ENCODE measurements around the gene RBM33. TPM values are rescaled to one million over a fixed set of nuclear protein-coding genes. Genes with fewer than 3 reads are reported as not detected.

Gene RBM33
- total and polyA plus RNA-seq, 2 of the 8 experiments (the other 6 are each of a cell fraction or from before 2014, with no cell fraction given), result 16.5 to 64.6 TPM

DNA sequence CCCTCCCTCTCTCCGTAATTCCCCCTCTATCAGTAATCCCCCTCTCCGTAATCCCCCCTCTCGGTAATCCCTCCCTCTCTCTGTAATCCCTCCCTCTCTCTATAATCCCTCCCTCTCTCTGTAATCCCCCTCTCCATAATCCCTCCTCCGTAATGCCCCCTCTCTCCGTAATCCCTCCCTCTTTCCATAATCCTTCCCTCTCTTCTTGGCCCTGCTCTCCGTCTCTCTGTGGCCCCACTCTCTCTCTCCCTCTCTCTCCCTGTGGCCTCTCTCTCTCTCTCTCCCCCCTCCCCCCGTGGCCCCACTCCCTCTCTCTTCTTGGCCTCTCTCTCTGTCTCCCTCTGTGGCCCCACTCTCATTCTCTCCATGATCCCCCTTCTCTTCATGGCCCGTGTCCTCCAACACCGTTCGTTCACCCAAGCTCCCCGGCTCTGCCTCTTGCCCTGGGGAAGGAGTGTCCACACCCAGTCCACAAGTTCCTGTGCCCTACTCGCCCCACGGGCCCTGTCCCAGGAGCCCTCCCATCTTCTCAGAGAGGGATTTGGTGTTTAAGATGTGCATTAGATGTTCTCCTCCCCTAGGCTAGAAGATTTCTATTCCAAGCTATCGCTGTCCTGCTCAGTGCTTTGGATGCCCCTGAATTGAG is 148.0 kb downstream of the RBM33 start:
- H3K14ac ChIP-seq (ENCODE audit: insufficient read length), result no peak overlapping the region
- no peak overlapping the region for H2BK120ac ChIP-seq (replicated peaks; ENCODE audit: low read depth, low read length)
- H2AK5ac ChIP-seq (ENCODE audit: low read depth, low read length), result no peak overlapping the region
- no peak overlapping the region for H3K56ac ChIP-seq (replicated peaks; ENCODE audit: insufficient read length, low read depth, low read length)
- no peak overlapping the region for H3K4me3 ChIP-seq (ENCODE audit: extremely low read depth in 1 of 4, insufficient read depth in 2 of 4, low read depth in 3 of 4, low read length in 4 of 4)
- no peak overlapping the region for H3K27ac ChIP-seq (ENCODE audit: low read depth, low read length)
- no peaks in the 10 kb centered on the region for H3K36me3 ChIP-seq (ENCODE audit: control insufficient read depth in 2 of 4, insufficient read depth in 4 of 4, low read length in 3 of 4)
- TF ChIP-seq CBX5 (IDR thresholded peaks at IDR 0.05; ENCODE audit: low read depth, low read length), result no peak
- TF ChIP-seq SAP30 (IDR thresholded peaks at IDR 0.05; ENCODE audit: insufficient read depth, insufficient replicate concordance, low read length), result no peak
- no peak for TF ChIP-seq CHD1 (IDR thresholded peaks at IDR 0.05; ENCODE audit: low read depth, low read length)
- no peak for TF ChIP-seq EP300 (IDR thresholded peaks at IDR 0.05; ENCODE audit: borderline replicate concordance in 1 of 2, low read depth in 2 of 2, low read length in 2 of 2)
- TF ChIP-seq SIN3A (conservative IDR thresholded peaks at IDR 0.05 in 1 of 2, IDR thresholded peaks at IDR 0.05 in 1 of 2; ENCODE audit: low read depth in 1 of 2, low read length in 2 of 2), result no peak
- H2AFZ ChIP-seq (ENCODE audit: low read length), result no peak overlapping the region
- H3K79me1 ChIP-seq (ENCODE audit: low read depth, low read length), result 0 out of 2 replicates have a peak, but pooled peaks cover 2% of the 10 kb centered on the region
- no peak overlapping the region for H3K4ac ChIP-seq (replicated peaks; ENCODE audit: insufficient read length, low read depth, low read length)
- H4K8ac ChIP-seq (ENCODE audit: extremely low read depth, insufficient read depth, low read length), result no peak overlapping the region
- no peak overlapping the region for H3K23ac ChIP-seq (ENCODE audit: insufficient read length)
- H2BK5ac ChIP-seq (ENCODE audit: low read depth, low read length), result no peak overlapping the region
- H3K27me3 ChIP-seq (replicated peaks in 1 of 4; ENCODE audit: control insufficient read depth in 3 of 4, extremely low read depth in 1 of 4, insufficient read depth in 3 of 4, low read length in 3 of 4), result peaks cover 0 to 20% (median 10%) of the 10 kb centered on the region in 4 experiments; a peak in 5 of 7 replicates
- H3K4me1 ChIP-seq (replicated peaks in 1 of 4; ENCODE audit: control insufficient read depth in 3 of 4, insufficient read depth in 4 of 4, low read length in 3 of 4), result no peaks in the 10 kb centered on the region
- H4K91ac ChIP-seq (replicated peaks; ENCODE audit: insufficient read length, low read length), result no peak overlapping the region
- CTCF ChIA-PET (ENCODE audit: partially characterized antibody), result interaction anchor here (0.5 kb wide), 1 partner anchor 1506 kb away, joined by 4 read pairs; no protein-coding TSS in a partner anchor
- H2BK20ac ChIP-seq (ENCODE audit: low read length), result no peak overlapping the region
- H2BK15ac ChIP-seq (ENCODE audit: low read length), result no peak overlapping the region
- no peak overlapping the region for H3K4me2 ChIP-seq (ENCODE audit: insufficient read depth in 1 of 2, low read depth in 2 of 2, low read length in 2 of 2)
- WGBS, 2 experiments (ENCODE audit: extremely low coverage in 1 of 2, insufficient coverage in 1 of 2, insufficient read length in 1 of 2, insufficient replicate concordance in 2 of 2, low coverage in 1 of 2, low lambda C conversion rate in 2 of 2, missing lambda C conversion rate in 1 of 2), result 80 to 93% methylated on average over 3 to 7 of the region's 14 CpGs
- peaks cover 0 to 7% of the 10 kb centered on the region in 2 experiments for H4K20me1 ChIP-seq (replicated peaks in 1 of 2; ENCODE audit: control insufficient read depth in 1 of 2, insufficient read depth in 2 of 2, low read length in 2 of 2)
- H3K9me3 ChIP-seq (ENCODE audit: insufficient read depth in 2 of 2, low read depth in 1 of 2, low read length in 1 of 2), result peaks cover 5 to 7% of the 10 kb centered on the region in 2 experiments; a peak in 1 of 4 replicates
- no peak overlapping the region for H4K5ac ChIP-seq (ENCODE audit: insufficient read length, low read depth, low read length)
- no peak overlapping the region for H3K18ac ChIP-seq (ENCODE audit: extremely low read depth, low read length)
- no peak overlapping the region for H3K9ac ChIP-seq (replicated peaks in 1 of 4; ENCODE audit: extremely low read depth in 1 of 4, low read depth in 3 of 4, low read length in 3 of 4)
- no peak overlapping the region for H2BK12ac ChIP-seq (ENCODE audit: low read depth, low read length)
- POLR2A ChIA-PET (ENCODE audit: partially characterized antibody), result no interaction called here
- H3K23me2 ChIP-seq (ENCODE audit: low read depth, low read length), result peaks cover 9% of the 10 kb centered on the region
- no peaks in the 10 kb centered on the region for H3K79me2 ChIP-seq (ENCODE audit: control insufficient read depth in 1 of 2, insufficient read depth in 2 of 2, low read length in 2 of 2)
- DNase-seq (ENCODE audit: low read depth in 1 of 2, low spot score in 2 of 2) (no peak), FAIRE-seq (no peak)
